NCI-H2029 treated with DMSO at 0.1 percent for 48 hours (cell line): Measurements from ENCODE around the gene LMX1A.

Source experiments
- DNase-seq: peaks from one replicate; lab custom pipeline; 2025; lab: John Stamatoyannopoulos, UW

Gene LMX1A

DNA sequence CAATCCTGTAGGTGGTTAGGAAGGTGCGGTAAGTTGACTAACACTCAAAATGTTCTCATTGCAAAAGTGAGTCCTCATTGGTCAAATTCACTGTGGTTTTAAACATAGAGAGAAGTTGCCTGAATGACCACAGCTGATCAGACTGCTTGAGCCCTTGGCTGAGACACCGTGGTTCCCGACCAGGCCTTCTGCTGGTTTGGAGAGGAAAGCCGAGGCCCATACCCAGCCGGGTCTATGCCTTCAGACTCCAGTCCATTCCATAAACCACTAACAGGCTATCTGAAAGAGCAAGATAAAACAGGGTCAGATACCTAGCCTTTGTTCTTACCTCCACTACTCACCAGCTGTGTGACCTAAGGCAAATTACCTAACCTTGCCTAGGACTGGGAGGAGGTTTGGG is 133.9 kb downstream of the LMX1A start:
- DNase-seq, result no peak

DNA sequence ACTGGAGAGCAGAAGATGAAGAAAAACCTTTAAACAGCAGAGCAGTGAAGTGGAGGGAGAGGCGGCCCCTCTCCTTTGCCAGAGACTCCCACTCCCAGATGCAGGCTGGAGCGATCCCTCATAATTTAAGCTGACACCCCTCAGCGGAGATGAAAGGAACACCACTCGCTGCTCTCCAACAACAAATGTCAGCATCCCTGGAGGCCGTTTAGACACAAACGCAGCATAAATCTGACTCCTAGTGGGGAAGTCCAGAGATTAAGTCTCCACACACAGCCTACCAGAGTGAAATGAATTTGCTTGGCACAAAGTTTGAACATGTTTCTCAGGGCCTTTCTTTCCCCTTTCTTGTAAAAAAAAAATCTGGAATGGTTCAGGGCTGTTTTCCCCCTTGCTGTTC is 137.8 kb downstream of the LMX1A start:
- no peak for DNase-seq

DNA sequence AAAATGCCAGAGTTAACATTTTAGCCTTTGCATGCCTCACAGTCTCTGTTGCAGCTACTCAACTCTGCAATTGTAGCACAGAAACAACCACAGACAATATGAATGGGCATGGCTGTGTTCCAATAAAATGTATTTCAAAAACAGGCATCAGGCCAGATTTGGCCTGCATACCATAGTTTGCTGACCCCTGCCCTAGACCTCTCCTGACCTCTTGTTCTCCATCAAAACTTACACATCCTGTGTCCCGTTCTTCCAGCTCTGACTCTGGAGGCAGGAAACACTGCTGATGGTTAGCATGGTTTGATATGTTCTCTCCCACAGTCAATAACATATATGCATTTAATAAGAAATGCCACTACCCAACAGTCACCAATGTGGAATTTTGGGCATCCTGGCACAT is 138.6 kb downstream of the LMX1A start:
- DNase-seq, result no peak

DNA sequence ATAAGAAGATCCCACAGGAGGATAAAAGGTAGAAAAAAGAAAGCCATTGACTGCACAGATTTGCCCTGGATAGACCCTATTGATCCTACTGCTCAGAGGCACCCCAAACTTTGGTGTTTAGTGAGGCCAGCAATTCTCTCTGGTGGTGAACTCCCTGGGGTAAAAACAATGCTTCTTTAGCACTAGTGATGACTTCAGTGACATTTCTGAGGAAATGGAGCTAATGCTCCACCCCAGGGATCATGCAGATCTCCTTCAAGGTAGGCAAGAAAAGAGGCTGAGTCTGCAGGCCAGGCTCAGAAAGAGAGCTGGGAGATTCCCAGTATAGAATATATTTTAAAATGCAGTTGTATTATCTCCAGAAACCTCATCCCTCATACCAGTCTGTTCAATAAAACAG is 140.3 kb downstream of the LMX1A start:
- no peak for DNase-seq

DNA sequence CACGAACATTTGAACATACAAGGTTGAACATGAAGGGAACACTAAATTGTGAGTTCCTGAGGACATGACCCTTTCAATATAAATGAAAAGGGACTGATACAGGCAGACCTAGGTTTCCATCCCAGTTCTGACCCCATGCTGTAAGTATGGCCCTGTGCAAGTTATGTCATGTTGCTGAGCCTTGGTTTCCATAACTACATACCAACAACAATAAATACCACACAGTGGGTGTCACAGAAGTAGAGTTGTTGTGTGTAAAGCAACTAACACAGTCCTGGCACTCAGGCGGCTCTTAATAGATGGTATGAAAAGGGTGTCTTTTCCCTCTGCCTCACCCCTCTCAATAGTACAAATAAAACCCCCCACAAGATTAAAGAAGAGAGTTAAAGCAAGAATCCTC is 140.8 kb downstream of the LMX1A start:
- no peak for DNase-seq

DNA sequence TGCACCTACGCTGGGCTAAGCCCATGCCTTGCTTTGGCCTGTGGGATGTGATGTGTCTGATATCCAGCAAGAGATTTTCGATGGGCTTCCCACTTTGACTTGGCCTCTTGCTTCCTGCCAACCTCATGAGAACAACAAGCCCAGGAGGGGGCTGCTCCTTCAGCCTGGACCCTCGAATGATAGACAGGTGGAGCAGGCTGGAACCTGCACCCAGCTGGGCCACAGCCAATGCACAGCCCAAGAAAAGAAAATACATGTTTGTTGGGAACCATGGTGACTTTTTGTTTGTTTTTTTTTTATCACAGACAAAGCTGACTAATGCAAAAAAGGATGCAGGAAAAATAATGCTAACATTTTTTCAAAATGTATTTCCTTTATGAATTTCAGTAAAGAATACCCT is 144.3 kb downstream of the LMX1A start:
- DNase-seq, result no peak

DNA sequence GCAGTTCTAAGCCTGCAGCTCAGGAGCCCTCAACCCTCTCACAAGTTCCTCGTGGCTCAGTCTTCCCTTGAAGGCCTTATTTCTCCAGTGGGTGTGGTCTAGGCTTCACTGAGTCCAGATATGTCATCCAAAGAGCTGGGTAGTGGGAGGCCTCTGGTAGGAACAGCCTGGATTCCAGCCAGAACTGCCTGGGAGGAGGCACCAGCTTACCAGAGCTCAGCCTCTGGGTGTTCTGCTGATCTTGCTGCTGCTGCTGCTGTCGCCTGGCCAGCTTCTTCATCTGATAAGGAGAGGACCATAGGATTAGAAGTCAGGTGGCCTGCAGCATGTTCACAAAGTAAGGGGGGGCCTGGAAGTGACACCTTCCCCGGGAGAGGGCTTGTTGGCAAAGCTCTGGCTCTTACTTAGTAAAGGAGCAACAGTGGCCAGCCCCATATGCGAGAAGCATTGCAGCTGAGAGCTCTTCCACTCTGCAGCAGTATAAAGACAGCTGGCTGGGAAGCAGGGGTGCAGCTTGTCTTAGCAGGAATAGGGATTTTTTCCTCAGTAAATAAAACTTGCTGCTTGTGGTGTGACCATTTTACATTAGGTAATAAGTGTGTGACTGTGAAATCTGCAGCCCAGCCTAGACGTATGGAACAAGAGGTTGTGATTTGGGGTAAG is 148.5 kb downstream of the LMX1A start:
- DNase-seq, result no peak

DNA sequence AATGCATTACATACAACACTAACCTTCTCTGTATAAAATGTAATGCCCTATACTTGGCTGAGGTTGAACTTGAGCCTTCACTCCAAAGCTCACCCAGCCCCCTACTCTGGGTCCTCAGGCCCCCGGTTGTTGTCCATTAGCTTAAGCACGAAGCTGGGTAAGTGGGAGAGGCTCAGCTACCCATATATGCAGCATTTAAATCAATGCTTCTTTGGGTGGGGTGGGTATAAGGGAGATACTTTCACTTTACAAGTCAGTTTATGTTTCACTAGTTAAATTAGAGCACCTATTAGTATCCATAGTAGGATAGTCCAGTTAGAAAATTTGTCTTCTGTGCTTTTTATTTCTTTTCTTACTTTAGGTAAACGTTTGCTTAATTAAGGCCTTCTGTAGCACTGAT is 151.4 kb downstream of the LMX1A start:
- DNase-seq, result no peak

DNA sequence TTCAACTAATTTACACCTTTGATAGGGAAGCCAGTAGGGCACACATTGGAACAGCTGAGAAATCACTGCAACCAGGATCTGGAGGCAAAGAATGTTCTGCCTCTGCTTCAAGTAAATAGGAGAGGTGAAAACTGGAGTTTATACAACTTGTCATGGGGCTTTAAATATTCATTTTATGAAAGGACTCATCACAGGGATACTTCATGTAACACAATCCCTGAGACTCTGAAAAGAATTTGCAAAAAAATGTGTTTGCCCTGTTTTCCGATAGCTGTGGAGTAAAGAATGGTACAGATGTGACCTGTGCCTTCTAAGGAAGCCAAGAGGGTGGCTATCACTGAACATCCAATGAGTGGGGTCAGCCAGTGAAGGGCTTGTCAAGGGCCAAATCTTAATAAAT is 152.0 kb downstream of the LMX1A start:
- no peak for DNase-seq

DNA sequence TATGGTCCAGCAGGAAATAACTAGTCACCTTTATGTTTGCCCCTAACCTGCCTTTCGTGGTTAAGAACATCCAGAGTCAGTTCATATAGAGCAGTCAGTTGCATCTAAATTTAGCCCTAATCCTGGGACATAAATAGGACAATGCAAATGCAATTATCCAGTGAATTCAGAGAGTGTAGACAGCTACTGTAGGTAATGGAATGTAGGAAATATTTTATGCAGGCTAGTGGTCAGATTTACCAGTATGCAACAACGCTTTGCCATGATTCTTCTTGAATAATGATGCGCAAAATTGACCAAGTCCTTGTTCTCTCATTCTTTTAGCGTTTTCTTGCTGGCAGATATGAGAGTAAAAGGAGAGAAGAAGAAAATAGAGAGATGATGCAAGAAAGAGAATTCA is 165.4 kb downstream of the LMX1A start:
- DNase-seq, result no peak

DNA sequence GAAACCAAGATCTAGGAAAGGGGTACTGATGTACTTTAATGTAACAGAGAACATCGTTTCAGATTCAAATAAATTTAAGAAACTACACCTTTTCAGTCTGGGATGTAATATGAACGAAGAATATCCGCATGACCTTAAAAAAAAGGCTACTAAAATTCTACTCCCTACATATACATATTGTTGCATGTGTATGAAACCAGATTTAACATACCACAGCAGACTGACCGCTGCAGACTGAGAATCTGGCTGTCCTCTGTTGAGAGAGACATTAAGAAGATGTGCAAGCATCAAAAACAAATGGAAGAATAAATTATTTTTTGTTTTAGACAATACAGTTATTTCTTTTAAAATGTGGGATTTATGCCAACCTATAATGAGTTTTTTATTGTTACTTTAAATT is 166.6 kb downstream of the LMX1A start:
- DNase-seq, result no peak

DNA sequence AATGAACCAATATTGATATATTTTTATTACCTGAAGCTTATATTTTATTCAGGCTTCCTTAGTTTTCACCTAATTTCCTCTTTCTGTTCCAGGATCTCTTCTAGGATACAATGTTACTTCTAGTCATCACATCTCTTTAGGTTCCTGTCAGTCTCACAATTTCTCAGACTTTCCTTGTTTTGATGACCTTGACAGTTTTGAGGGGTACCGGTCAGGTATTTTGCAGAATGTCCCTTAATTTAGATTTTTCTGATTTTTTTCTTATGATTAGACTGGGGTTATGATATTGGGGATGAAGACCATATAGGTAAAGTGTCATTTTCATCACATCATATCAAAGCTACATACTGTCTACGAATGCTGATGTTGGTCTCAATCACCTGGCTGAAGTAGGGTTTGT is 167.5 kb downstream of the LMX1A start:
- no peak for DNase-seq

DNA sequence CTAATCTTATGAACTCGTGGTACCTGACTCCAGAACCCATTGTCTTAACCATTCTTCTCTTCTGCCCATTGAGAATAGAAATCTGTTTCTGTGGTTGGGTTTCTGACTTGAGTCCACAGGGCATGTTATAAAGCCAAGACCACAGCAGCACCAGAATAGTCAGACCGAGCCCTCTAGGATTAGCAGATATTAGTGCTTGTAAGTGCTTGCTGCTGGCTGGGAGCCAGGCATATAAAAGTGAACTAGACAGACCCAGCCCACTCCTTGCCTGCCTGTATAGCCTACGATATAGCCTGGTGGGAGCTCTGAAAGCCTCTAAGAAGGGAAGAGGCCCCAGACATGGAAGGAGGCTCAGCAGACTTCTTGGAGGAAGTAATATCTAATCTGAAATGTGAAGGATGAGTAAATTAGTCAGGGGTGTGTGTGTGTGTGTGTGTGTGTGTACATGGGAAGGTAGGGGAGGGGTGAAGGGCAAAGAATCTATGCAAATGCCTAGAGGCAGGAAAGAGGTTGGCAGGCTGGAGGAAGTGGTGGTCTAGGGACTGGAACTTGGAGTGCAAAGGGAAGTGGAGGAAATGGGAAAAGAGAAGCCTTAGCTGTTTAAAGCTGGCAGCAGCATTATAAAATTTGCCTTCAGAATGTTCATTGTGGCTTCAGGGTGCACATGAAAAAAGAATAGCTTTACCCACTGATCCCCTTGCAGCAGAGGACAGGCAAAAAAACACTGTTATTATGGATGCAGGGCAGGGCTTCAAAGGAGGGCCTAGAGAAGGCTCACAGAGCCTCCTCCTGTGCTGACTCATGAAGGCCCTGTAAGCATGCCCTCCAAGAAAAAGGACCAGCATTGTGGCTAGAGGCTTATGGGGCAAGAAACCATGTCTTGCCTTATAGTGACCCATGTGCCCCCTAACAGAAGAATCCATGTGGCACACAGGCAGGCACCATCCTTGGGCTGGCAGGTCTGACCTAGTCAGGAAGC is 169.2 kb downstream of the LMX1A start:
- DNase-seq, result no peak

DNA sequence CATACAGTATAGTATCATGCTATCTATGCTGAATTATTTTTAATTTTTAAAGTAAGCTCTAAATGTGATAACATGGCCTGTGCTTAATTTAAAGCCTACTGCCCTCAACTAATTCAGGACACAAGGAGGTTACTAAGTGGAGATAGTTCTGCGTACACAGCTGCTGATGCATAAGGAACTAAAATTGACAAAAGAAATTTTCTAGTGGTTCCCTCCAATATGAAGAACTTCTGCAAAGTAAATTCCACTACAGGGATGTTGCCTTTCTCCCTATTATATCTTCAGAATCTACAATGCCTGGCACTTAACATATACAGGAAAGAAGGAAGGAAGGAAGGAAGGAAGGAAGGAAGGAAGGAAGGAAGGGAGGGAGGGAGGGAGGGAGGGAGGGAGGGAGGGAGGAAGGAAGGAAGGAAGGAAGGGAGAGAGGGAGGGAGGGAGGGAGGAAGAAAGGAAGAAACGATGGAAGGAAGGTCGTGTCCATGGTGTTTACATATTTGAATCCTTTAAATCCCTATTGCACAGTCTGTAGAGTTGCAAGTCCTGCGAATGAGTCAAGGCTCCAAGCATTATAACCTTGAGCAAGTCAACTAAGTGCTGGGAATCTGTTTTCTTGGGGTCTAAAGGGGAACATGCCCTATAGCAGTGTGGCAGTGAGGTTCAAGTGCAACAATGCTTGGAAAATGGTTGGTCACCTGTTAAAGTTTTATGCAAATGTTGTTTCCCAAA is 171.2 kb downstream of the LMX1A start:
- no peak for DNase-seq

DNA sequence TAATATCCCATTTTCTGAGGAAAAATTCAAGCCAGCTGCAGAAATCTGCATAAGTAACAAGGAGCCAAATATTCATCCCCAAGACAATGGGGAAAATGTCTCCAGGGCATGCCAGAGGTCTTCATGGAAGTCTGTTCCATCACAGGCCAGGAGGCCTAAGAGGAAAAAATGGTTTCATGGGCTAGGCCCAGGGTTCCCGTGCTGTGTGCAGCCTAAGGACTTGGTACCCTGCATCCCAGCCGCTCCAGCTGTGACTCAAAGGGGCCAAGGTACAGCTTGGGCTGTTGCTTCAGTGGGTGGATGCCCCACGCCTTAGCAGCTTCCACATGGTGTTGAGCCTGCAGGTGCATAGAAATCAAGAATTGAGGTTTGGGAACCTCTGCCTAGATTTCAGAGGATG is 173.5 kb downstream of the LMX1A start:
- no peak for DNase-seq

DNA sequence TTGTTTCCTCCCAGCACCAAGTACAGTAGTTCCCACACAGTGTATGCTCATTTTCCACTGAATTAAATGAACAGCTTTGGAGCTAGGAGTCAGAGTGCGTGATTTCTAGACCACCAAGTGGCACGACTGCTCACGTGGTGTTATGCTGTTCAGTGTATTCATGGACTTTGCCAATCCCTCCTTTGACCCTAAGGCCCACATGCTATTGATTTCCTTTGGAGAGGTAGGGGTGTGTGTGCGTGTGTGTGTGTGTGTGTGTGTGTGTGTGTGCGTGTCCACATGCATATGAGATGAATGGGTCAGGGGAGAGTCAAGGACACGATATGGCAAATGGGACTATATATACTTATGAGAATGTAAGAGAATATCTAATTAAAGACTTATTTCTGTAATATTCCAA is 177.2 kb downstream of the LMX1A start:
- DNase-seq, result no peak

DNA sequence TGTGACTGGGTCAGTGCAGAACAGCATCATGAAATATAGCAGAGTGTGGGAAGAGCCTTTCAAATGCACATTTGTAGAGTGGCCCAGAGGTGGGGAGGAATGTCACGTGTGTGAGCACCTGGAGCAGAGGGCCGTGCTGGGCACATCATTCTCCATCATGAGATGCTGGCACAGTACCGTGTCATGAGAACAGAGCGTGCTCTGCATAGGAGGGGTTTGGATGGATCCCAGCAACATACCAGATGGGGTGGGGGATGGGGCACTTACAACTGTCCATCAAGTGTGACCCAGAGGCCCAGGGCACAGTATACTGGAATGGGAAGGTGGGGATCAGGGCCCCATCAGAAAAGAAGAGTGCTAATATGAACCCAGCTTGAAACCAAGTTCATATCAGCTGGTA is 182.0 kb downstream of the LMX1A start:
- no peak for DNase-seq

DNA sequence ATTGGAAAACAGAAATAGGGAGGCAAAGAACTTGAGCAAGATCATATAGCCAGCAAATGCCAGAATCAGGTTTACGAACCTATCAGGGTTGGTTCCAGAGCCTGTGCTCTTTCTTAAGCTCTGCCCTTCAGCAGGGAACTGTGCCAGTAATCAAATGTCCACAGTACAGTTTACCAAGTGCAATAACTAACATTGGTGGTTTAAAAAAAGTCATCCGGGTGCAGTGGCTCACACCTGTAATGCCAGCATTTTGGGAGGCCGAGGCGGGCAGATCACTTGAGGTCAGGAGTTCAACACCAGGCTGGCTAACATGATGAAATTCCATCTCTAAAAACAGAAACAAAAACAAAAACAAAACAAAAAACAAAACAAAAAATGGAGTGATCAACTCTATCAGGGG is 182.7 kb downstream of the LMX1A start:
- no peak for DNase-seq

DNA sequence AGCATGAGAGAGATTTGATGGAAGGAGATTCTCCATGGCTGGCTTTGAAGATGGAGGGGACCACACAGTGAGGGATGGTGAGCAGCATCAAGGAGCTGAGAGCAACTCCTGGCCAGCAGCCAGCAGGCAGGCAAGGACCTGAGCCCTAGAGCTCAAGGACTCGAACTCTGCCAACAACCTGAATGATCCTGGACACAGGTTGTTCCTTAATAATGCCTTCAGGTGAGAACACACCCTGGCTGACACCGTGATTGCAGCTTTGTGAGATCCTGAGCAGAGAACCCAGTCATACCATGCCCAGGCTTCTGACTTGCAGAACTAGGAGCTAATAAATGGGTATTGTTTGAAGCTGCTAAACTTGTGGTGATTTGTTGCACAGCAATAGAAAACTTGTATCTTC is 183.1 kb downstream of the LMX1A start:
- DNase-seq, result no peak

DNA sequence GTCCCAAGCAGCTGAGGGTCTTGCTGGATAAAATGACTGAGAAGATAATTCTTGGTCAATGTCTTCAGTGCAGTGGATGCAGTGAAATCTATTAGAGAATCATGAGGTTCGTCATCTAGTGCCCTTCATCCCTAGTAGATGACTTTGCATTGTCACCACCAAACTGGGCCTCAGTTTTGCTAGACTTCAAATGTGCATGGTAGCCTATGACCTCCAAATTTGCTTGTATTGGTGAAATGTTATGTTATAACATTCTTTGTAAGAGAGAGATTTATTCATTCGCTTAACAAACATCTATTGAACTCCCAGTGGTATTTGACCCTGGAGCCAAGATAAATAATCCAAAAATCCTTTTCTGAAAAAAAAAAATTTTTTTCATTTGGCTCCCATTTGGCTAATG is 183.8 kb downstream of the LMX1A start:
- DNase-seq, result no peak

DNA sequence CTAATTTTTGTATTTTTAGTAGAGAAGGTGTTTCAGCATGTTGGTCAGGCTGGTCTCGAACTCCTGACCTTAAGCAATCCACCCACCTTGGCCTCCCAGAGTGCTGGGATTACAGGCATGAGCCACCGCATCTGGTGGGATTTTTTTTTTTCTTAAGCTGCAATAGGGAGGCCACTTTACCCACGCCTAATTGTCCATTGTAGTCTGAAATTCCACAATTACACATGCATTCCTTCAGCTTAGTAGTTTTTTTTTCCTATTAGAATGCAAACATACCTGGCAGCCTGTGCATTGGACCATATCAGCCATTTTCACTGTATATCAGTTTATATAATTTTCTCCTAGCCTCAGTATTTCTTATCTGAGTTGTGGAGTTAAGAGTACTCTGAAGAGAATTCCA is 186.8 kb downstream of the LMX1A start:
- no peak for DNase-seq

DNA sequence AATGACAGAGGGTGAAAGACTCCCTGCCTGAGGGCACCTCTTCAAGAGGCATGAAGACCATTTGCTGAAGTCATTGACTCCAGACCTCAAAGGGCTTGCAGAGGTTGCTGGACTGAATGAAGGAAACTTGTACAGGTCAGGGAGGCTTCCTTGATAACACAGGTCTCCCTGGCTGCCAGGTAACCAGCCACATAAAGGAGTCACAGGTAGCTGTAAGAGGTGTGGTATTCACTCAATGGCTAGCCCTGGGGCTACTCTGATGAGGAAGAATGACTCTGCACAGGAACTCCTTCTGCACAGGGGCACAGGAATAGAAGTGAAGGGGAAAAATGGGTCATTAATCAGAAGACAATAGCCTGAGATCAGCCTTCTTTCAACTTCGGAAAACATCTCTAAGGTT is 187.5 kb downstream of the LMX1A start:
- DNase-seq, result no peak

DNA sequence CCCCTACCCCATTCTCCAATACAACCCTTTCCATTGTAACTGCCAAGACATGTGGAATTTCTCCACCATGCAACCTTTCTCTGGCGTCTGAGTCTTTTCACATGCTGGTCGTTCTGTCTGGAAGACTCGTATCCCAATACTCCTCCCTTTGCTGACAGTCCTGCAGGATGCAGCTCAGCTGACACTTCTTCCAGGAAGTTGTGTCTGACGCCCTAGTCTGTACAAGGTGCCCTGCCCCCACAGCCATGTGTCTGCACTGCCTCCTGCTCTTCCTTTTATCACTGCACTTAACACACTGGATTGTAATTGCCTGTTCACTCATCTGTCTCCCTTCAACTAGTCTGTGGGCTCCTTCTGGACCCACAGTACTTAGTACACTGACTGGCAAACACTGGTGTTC is 188.0 kb downstream of the LMX1A start:
- no peak for DNase-seq
